Measurements from ENCODE around the gene TOR1AIP1.

- TF ChIP-seq POLR2A (IDR thresholded peaks at IDR 0.05; ENCODE audit: low read depth, low read length) (no peak), POLR2AphosphoS5 (IDR thresholded peaks at IDR 0.05; ENCODE audit: low read depth, low read length) (no peak), TAF1 (IDR thresholded peaks at IDR 0.05; ENCODE audit: borderline replicate concordance, low read depth, low read length) (no peak)
Observed at GRCh38 chr1:179933219-179933618, 51.1 kb downstream of the TOR1AIP1 start.
